GM18517 (cell line): ENCODE data around the gene UBE2F.

Experiments
- ATAC-seq: cut with Tn5 transposase; IDR thresholded peaks from one replicate; pipeline ENCODE4 v1.9.1; 2021; ENCODE audit warnings: mild to moderate bottlenecking, moderate library complexity; ENCODE audit not compliant: unreplicated experiment

UBE2F gene

GRCh38 chr2:238069021-238069709 is 102.4 kb downstream of the UBE2F start:
- no peak for ATAC-seq

DNA sequence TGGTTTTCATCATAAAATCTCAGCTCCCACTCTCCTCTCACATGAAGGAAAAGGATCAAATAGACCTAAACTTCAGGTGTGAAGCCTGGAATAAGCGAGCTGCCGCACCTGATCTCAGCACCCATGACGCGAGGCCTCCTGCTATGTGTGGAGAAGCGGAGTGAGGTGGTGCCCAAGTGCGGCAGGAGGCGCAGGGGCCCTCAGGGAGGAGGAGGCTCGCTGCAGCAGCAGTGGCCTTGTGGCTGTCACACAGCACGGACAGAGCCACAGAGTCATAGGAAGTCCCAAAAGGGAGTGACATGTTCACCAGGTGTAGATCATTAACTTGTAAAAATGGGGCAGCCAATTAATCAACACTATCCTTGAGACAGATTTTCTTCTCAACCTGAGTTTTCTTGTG is 103.1 kb downstream of the UBE2F start:
- ATAC-seq = no peak

GRCh38 chr2:238075397-238075796 is 108.6 kb downstream of the UBE2F start:
- ATAC-seq = no peak

GRCh38 chr2:238077292-238077691 is 110.5 kb downstream of the UBE2F start:
- ATAC-seq = no peak

- no peak for ATAC-seq
Measured at GRCh38 chr2:238079874-238080327, 113.1 kb downstream of the UBE2F start.

GRCh38 chr2:238080518-238080917 is 113.7 kb downstream of the UBE2F start:
- ATAC-seq = no peak

DNA sequence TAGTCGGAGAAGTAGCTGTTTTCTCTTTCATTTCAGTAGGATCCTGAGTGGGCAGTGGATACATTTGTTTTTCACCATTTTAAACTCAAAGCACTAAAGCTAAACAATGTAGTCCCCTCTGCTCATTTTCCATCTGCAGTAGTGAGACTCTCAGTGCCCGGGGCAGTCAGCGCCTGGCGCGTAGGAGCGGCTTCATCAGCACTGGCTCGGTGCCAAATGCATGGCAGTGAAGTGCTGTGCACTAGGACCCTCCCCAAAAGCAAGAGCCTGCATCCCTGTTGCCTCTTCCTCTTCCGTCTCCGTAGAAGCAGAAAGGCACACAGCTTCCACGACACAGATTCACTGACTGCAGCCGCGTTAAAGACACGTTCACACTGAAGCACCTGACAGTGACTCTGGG is 114.3 kb downstream of the UBE2F start:
- ATAC-seq = no peak

- no peak for ATAC-seq
Measured at GRCh38 chr2:238081561-238081960, 114.7 kb downstream of the UBE2F start.

DNA sequence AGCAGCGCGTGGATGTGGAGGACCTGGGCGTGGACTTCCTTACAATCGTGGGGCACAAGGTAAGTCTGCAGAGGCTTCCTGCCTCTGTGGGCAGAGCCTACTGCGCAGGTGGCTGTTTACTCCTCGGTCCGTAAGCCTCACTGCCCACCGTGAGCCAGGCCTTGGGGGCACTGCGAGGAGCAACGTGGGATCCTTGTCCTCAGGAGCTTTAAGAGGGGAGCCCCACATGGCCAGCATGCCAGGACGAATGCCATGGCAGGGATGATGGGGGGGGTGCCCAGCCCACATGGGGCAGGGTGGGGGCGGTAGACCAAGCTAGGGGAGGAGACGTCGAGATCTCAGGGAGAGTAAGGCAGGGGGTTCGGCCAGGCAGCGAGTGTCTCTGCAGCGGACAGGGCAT is 115.3 kb downstream of the UBE2F start:
- no peak for ATAC-seq

DNA sequence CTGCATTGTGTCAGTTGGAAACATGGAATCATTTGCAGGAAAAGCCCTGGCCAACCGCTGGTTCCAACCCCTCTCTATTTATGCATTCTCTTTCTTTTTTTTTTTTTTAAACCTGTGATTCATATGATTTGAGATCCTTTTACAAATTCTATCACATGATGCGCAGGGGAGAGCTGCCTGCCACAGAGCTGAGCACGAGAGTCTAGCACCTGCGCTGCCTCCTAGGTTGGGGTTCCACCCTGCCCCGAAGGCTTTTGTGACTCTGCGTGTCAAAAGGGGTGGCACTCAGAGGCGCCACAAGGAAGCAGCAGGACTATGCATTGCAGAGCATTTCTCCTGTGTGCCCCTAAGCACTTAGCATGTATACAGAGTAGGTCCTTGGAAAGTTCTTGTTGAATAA is 116.0 kb downstream of the UBE2F start:
- ATAC-seq = no peak

DNA sequence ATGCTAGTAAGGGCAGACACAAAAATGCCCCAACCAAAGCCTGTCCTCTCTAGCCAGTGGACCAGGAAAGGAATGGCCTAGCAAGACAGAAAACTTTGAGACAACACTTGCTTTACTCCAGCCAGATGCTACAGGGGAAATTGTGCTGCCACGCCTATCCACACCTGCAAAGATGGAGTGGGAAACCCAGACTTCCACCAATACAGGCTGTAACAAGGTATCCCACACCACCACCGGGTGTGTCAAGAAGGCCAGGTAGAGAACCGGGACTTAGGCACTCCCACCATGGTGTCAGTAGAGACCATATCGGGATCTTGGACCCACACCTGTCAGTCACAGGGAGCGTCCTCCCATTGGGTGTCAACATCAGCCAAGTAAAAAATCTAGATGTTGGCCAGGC is 117.1 kb downstream of the UBE2F start:
- ATAC-seq = no peak

DNA sequence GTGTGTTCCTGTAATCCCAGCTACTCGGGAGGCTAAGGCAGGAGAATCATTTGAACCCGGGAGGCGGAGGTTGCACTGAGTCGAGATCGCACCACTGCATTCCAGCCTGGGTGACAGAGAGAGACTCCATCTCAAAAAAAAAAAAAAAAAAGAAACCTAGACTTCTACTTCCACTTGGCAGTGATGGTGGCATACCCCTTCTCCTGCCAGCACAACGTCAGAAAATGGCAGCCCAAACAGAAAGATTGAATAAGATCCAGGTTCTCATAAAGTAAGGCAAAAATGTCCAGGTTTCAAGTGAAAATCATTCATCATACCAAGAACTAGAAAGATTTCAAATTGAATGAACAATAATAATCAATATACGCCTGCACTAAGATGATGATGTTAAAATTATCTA is 117.9 kb downstream of the UBE2F start:
- ATAC-seq = no peak

DNA sequence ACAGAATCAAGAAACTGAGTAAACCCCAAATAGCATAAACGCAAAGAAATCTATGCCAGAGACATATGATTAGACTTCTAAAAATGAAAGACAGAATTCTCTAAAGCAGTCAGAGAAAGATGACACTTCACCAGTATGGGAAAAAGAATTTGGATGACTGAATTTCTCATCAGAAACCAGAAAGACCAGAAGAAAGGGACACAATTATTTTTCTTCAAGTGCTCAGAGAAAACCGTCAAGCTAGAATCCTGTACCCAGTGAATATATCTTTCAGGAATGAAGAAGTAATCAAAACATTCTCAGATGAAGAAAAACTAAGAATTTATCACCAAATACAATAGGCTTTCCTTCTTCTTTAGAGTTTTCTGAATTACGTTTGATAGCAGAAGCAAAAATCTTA is 119.1 kb downstream of the UBE2F start:
- ATAC-seq = no peak

DNA sequence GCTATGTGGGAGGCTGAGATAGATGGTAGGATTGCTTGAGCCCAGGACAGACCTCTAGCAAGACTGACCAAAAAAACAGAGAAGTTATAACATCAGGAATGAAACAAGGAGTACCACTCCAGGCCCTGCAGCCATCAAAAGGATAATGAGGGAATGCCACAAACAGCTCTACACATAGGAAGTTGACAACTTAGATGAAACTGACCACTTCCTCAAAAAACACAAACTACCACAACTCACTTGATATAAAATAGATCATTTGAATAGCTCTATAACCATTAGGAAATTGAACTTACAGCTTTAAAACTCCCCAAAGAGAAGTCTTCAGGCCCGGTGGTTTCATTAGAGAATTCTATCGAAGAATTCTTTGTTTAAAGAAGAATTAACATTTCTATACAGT is 120.4 kb downstream of the UBE2F start:
- ATAC-seq = no peak

GRCh38 chr2:238090887-238091286 is 124.1 kb downstream of the UBE2F start:
- no peak for ATAC-seq

- no peak for ATAC-seq
Measured at GRCh38 chr2:238091436-238092060, 124.7 kb downstream of the UBE2F start.
